Measurements from ENCODE around the gene PLAAT5.
"Not testable (repeated sequence)": the region's sequence is repeated elsewhere in the genome, so short reads cannot be mapped to it uniquely, and the experiment has no call there.

Gene PLAAT5, protein sequence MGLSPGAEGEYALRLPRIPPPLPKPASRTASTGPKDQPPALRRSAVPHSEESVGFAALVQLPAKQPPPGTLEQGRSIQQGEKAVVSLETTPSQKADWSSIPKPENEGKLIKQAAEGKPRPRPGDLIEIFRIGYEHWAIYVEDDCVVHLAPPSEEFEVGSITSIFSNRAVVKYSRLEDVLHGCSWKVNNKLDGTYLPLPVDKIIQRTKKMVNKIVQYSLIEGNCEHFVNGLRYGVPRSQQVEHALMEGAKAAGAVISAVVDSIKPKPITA

DNA sequence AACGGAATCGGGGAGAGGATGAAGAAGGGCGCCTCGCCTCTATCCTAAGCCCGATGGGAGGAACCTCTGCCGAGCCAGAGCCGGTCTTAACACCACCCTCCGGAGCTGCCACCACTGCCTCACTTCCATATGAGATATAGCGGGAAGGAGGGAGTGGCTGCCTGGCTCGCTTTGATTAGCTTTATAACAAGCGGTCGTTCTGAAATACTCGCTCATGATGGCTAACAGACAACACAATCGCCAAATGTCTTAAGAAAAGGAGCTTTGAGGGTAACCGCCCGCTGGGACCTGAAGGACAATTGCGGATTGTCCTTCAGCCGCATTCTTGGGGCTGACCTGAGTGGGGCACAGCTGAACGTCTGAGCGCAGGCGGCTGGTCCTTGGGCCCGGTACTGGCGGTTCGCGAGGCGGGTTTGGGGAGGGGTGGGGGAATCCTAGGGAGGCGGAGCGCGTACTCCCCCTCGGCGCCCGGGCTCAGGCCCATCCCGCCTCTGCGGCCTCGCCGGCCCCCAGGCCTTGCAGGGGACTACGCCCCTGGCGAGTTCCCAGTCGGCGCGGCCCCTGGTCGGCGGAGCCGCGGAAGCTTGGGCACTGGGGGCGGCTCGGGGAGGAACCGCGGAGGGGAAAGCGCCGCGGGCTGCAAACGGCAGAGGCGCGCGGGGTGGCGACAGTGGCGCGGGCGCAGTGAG lies at the start of gene PLAAT5:
TSS of gene PLAAT5 (minus strand) at position 617 of the 689 bp plus-strand sequence. CDS start at position 484, 133 bp downstream.
- DNase-seq (ENCODE audit: low read depth): no peak

DNA sequence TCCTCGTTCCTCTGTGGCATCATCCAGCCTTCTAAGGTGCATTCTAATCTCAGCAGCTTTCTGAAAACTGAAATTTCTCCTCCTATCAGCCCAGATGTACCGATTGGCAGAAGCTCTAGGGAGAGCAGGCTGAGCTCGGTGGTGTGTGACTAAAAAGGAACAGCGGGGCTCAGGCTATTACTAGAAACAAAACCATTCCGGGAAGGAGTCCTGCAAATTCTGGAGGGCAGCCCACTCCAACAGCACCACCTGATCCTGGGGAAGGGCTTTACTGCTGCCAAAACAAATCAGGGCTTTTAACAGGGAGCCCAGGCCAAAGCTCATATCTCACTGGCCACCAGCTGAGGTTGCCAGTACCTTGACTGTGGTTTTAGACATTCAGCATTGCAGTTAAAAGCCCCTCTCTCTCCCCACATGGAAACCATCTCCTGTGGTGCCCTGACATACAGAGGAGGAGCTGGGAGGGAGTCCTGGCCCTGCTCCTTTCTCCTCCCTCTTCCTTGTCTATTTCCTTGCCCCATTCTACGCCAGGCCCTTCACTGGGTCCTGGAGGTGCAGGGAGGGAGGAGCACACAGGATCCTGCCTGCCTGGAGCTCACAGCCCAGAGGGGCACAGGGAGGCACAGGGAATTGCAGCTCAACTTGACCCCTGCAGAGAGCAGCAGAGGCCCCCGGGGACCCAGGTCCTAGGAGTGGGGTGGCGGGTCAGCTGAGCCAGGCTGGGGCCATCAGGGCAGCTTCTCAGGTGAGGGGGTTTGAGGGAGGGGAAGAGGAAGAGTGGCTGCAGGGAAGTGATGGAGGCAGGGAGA lies 46.5 kb upstream of the PLAAT5 start:
- no peak for DNase-seq (ENCODE audit: low read depth)

DNA sequence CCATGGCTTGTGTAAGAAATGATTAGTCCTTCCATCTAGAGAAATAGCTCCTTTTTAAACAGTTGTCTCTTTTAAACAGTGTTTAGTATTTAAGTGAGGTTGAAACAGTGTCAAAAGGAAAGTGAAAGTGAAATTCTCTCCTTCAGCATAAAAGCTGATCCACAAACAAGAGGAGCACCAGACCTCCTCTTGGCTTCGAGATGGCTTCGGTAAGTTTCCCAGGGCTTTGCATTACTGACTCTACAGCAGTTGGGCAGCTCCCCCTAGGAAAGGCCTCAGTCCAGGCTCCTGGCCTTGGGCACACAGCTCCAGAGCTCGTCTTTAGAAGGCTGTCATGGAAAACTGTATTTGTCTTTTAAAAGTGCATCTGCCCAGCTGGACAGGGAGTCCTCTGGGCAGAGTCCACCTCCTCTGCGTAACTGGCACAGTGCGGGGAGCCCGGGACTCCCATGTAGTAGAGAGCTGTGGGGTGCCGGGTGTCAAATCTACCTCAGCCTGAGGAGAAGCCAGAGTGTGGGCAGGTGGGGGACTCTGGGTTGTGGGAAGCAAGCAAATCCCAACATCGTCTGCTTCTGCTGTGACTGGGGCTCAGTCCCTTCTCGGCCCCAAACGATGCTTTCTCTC lies 45.8 kb upstream of the PLAAT5 start, which contains the start of gene PLAAT4:
TSS of gene PLAAT4 (plus strand) at position 140 of the 624 bp plus-strand sequence. CDS start at position 201, 61 bp downstream.
- DNase-seq (ENCODE audit: low read depth): no peak

DNA sequence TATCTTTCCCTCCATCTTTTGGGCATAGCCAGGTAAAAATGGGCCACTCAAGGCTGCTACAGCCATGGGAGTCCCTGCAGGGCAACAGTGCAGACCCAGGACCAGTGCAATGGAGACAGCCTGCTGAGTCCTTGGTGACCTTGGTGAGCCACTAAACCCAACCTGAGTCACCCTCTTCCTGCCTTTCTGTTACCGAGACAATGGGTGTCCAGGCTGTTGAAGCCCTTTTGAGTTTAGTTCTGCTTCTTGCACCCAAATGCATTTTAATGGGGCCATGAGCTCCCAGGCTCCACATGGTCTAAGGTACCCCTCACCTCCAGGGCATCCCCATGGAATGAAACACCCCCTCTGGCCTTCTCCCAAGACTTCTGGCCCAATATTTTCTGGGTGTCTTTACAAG lies 44.8 kb upstream of the PLAAT5 start:
- peak; percentile 37 for DNase-seq (ENCODE audit: low read depth)

DNA sequence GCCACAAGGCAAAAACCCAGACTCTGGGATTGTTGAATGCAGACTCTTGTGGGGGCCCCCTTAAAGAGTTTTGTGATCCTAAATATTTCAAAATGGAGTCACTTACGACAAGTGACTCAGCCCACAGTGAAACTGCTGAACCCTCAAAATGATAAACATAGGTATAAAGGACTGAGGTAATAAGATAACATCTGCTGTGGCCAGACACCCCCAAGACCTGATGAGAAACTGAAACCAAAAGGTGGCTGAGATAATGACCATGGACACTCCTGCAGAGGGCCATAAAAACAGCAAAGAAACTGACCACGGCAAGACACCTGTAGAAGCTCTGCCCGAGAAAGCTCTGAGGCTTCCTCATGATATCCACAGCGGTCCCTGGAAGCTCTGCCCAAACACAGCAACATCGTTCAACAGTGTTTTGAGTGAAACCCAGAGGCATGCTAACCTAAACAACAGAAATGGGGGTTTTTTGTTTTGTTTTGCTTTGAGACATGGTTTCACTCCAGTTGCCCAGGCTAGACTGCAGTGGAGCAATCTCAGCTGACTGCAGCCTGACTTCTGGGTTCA lies 44.0 kb upstream of the PLAAT5 start:
- no peak for DNase-seq (ENCODE audit: low read depth)

DNA sequence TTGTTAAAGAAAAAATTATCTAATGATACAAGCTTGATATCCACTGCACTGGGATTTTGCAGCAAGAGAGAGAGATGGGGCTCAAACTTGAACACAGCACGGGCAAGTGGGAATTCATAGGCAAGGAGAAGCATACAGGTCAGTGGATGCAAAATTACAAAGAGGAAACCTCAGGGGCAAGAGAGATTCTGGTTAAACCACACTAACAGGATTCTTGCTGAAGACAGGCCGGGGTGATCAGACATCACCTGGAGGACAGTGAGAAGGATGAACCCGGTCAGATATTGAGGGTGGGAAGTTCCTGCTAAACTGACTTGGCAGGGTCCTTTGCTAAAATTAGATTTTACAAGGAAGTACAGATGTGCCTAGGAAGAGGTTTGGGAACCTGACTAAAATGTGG lies 43.1 kb upstream of the PLAAT5 start:
- no peak for DNase-seq (ENCODE audit: low read depth)

DNA sequence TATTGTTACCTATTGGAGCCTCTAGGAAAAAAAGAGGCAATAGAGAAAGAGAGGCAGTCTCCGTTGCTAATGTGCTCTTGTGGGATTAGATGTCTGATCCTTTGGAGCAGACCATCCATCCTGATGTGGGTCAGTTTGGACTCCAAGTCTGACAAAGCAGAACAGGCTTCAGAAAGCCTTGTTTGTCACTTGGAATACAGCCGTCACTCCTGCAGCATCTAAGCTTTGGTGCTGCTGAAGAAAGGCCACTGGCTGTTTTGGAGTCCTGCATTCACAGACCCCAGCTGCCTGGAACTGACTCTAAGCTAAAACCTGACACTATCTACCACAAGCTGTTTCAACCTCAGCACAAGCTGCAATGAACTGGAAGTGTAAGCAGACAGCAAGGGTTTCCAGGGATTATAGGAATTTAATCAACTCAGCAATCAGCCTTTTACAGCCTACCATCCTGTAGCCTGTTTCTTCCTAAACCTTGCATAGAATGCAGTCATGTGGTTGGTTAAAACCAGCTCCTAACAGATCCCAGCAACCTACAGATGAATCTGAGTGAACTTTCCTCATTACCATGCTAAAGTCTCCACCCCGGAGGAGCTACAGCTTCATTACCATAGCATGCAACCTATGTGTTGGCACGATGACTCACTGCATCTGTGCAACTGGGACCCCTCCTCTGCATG lies 42.0 kb upstream of the PLAAT5 start:
- DNase-seq (ENCODE audit: low read depth): no peak

DNA sequence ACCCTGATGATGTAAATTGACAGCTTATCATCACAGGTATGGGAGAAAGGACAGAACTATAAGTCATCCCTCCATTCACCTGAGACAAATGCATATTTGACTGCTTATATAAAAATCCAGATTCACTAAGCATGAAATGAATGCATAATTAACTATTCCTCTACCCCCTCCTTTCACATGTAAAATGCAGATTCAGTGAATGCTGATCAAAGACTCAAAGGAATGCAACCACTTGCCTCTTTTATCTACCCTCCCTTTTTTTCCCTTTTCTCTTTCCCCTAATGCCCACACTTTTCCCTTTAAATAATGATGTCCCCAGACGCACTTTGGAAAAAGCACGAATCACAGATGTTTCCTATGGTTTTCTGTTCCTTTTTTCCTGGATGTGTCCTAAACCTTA lies 41.1 kb upstream of the PLAAT5 start:
- DNase-seq (ENCODE audit: low read depth): no peak

DNA sequence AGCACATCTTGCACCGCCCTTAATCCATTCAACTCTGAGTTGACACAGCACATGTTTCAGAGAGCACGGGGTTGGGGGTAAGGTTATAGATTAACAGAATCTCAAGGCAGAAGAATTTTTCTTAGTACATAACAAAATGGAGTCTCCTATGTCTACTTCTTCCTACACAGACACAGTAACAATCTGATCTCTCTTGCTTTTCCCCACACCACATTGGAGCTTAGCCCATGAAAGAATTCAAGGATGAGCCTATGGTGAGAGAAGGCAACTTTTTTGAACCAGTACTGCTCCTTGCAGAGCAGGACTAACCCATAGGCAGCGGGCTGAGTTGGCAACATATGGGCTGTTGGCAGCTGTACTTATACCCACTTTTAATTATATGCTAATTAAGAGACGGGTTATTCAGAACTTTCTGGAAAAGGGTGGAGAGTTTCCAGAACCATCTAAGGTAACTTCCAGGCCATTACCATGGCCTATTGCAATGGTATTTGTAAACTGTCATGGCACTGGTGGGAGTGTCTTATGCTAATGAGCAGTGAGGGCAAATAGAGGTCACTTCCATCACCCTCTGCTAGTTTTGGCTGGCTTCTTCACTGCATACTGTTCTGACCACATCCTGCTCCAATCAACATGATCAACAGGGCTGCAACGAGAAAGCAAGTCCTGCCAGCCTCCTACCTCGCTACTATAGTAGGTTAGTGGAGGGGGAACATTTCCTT lies 40.3 kb upstream of the PLAAT5 start:
- DNase-seq (ENCODE audit: low read depth): peak; percentile 41

DNA sequence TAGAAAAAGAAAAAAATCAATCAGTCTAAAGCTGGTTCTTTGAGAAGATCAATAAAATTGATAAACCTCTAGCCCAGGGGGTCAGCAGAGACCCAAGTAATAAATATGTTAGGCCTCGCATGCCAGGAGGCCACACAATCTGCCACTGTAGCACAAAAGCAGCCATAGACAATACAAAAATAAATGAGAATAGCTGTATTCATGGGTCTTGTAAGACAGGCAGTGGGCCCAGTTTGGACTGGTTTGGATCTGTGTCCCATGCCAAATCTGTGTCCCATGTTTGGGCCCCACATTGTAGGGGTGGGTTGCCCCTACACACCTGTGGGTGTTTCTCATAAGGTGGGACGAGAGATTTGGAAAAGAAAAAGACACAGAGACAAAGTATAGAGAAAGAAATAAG lies 39.1 kb upstream of the PLAAT5 start:
- no peak for DNase-seq (ENCODE audit: low read depth)

DNA sequence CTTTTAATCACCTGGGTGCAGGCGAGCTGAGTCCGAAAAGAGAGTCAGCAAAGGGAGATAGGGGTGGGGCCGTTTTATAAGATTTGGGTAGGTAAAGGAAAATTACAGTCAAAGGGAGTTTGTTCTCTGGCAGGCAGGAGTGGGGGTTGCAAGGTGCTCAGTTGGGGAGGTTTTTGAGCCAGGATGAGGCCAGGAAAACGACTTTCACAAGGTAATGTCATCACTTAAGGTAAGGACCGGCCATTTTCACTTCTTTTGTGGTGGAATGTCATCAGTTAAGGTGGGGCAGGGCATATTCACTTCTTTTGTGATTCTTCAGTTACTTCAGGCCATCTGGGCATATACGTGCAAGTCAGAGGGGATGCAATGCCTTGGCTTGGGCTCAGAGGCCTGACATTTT lies 38.4 kb upstream of the PLAAT5 start:
- not testable (repeated sequence) for DNase-seq (ENCODE audit: low read depth)

DNA sequence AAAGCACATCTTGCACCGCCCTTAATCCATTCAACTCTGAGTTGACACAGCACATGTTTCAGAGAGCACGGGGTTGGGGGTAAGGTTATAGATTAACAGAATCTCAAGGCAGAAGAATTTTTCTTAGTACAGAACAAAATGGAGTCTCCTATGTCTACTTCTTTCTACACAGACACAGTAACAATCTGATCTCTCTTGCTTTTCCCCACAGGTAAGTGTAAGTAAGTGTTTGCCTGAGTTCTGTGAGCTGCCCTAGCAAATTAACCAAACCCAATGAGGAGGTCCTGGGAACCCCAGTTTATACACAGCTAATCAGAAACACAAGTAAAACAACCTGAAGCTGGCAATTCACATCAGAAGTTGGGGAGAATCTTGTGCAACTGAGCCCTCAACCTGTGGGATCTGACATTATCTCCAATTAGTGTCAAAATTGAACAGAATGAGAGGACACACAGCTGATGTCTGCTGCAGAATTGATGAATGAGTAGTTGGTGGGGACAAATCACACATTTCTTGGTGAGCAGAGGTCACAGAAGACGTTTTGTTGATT lies 37.8 kb upstream of the PLAAT5 start:
- DNase-seq (ENCODE audit: low read depth): not testable (repeated sequence)

DNA sequence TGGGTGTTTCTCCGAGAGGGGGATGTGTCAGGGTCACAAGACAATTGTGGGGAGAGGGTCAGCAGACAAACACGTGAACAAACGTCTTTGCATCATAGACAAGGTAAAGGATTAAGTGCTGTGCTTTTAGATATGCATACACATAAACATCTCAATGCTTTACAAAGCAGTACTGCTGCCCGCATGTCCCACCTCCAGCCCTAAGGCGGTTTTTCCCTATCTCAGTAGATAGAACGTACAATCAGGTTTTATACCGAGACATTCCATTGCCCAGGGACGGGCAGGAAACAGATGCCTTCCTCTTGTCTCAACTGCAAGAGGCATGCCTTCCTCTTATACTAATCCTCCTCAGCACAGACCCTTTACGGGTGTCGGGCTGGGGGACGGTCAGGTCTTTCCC lies 37.2 kb upstream of the PLAAT5 start:
- not testable (repeated sequence) for DNase-seq (ENCODE audit: low read depth)

DNA sequence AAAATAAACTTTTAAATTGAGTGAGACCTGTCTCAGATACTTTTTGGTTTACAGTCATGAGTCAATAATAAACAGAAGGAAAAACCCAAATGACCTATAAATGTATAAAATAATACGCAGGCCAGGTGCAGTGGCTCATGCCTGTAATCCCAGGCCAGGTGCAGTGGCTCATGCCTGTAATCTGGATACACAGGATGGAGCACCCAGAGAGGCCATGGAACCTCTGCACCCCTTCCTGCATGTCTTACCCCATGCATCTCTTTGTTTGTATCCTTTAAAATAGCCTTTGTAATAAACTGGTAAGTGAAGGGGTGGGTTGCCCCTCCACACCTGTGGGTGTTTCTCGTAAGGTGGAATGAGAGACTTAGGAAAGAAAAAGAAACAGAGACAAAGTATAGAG lies 36.7 kb upstream of the PLAAT5 start:
- DNase-seq (ENCODE audit: low read depth): no peak

DNA sequence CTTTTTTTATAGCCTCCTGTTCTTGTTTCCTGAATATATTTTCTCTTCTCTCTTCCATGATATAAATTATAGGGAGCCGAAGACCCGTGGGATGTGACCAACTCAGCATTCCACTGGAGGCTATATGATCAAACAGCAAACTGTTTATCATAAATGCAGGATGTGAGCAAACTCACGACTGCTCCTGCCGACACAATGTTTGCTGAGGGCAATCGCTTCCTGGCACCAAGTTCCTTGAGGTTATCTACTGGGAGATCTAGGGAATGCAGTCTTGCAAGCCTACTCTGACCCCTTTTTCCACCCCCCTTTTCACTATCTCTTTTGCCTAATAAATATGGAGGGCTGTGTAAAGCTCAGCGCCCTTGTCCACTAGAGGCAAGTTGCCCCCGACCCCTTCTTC lies 32.2 kb upstream of the PLAAT5 start:
- no peak for DNase-seq (ENCODE audit: low read depth)

DNA sequence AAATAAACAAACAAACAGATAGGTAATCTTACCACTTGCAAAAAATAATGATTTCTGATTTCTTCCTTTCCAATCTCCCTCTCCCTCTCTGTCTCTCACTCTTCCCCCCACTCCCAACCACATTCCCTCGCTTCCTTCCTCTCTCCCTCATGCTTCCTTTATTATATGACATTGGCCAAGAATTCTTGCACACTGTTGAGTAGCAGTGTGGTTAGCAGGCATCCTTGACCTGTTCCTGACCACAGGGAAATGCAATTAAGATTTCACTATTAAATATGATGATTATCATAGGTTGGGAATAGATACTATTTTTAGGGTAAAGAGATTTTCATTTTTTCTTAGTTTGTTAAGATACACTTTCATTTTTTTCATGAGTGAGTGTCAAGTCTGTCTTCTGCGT lies 30.9 kb upstream of the PLAAT5 start:
- DNase-seq (ENCODE audit: low read depth): no peak

DNA sequence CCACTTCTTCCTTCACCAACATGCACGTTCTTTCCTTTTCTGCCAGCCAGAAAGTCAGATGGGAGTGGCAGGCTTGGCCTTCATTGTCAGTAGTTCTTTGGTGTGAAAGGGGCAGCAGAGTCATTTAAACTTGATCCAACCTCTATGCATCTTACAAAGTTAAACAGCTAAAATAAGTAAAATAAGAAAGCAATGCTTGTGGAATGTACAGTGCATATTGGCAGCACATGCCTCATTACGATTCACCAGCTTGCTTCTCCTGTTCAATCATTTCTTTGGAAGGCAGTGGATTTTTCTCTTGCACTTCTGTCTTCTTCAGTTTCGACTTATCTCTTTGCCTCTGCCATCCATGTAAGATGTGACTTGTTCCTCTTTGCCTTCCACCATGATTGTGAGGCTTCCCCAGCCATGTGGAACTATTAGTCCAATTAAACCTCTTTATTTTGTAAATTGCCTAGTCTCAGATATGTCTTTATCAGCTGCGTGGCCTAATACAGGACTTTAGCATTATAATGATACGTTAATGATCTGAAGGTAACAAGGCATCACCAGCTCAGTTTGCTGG lies 29.7 kb upstream of the PLAAT5 start:
- DNase-seq (ENCODE audit: low read depth): no peak

DNA sequence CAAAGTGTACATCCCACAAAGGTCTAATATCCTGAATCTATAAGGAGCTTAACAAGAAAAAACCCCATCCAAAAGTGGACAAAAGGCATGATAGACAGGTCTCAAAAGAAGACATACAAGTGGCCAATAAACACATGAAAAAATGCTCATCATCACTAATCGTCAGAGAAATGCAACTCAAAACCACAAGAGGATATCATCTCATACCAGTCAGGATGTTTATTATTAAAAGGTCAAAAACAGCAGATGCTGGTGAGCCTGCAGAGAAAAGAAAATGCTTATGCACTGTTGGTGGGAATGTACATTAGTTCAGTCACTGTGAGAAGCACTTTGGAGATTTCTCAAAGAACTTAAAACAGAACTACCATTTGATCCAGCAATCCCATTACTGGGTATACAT lies 27.6 kb upstream of the PLAAT5 start:
- DNase-seq (ENCODE audit: low read depth): no peak

DNA sequence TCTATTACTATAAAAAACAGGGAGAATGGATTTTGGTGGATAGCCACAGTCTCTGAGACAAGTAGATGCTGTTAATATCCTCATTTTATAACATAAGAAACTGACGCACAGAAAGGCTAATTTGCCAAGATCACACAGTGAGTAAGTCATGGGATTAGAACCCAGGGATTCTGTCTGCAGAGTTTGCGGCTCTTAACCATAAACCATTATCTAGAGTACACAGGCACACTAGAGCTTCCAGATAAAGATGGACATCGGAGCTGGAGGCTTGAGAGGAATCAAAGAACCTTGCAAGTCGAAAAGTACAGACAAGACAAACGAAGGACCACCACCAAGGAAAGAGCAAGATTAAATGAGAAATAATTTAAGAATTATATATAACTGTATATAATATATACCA lies 26.2 kb upstream of the PLAAT5 start:
- DNase-seq (ENCODE audit: low read depth): no peak

DNA sequence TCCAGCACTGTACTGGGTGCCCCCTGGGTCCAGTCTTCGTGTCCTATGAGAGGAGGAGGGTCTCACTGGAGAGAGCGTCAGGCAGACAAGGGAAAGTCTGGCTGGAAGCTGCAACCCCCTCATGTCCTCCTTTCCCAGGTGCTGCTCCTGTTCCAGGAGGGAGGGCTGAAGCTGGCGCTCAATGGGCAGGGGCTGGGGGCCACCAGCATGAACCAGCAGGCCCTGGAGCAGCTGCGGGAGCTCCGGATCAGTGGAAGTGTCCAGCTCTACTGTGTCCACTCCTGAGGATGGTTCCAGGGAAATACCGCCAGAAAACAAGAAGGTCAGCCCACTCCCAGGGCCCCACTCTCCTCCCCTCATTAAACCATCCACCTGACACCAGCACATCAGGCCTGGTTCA lies 25.1 kb upstream of the PLAAT5 start:
- no peak for DNase-seq (ENCODE audit: low read depth)

Data from activated gamma-delta T cell treated with anti-CD3 and anti-CD28 coated beads, Interleukin-2, amount 50 U/mL, for 16 hours (primary cell).